HEK293 (cell line): ENCODE measurements around the gene ZNF543.

ENCODE experiments used
- HOXA7 ChIP-seq: sonication (generic); formaldehyde crosslinking; IDR thresholded peaks from 2 replicates; pipeline ENCODE4 v1.8.1; 2022; ENCODE audit warnings: missing genetic modification reagents, borderline replicate concordance
- KLF9 ChIP-seq: fragments of 450-650 bp; formaldehyde crosslinking; IDR thresholded peaks from 2 replicates; pipeline ENCODE4 v1.5.1; 2016; ENCODE audit warnings: missing biosample characterization, missing genetic modification characterization, low read depth
- MZF1 ChIP-seq: fragments of 450-650 bp; formaldehyde crosslinking; IDR thresholded peaks from 2 replicates; pipeline ENCODE4 v1.5.1; 2017; ENCODE audit warnings: missing biosample characterization, missing genetic modification characterization, borderline replicate concordance
- YY1 ChIP-seq: fragments of 450-650 bp; formaldehyde crosslinking; IDR thresholded peaks from 2 replicates; pipeline ENCODE4 v1.5.1; 2018; ENCODE audit warnings: missing biosample characterization, missing genetic modification characterization
- ZNF114 ChIP-seq: fragments of 450-650 bp; formaldehyde crosslinking; IDR thresholded peaks from 2 replicates; pipeline ENCODE4 v1.5.0; 2017; ENCODE audit warnings: missing biosample characterization, missing genetic modification characterization
- ZNF274 ChIP-seq, 2 experiments: fragments of 200-500 bp in 1 of 2; fragments of 450-650 bp in 1 of 2; sonication (Bioruptor generic) in 1 of 2; formaldehyde crosslinking in 1 of 2; IDR thresholded peaks; 2 replicates each; pipeline versions ENCODE4 v1.5.1 to v1.6.1; 2014 to 2016; ENCODE audit warnings: borderline replicate concordance in 1 of 2, inconsistent platforms in 1 of 2, low read length in 1 of 2, missing biosample characterization in 1 of 2, missing genetic modification characterization in 1 of 2
- ZNF324 ChIP-seq: fragments of 450-650 bp; formaldehyde crosslinking; IDR thresholded peaks from 2 replicates; pipeline ENCODE4 v1.5.1; 2016; ENCODE audit warnings: missing biosample characterization, missing genetic modification characterization
- ZNF350 ChIP-seq: fragments of 450-650 bp; formaldehyde crosslinking; IDR thresholded peaks from 2 replicates; pipeline ENCODE4 v1.5.0; 2017; ENCODE audit warnings: missing biosample characterization, mild to moderate bottlenecking, missing genetic modification characterization
- ZNF501 ChIP-seq: fragments of 450-650 bp; formaldehyde crosslinking; IDR thresholded peaks from 2 replicates; pipeline ENCODE4 v1.5.1; 2016; ENCODE audit warnings: missing biosample characterization, missing genetic modification characterization
- ZNF596 ChIP-seq: fragments of 450-650 bp; IDR thresholded peaks from 2 replicates; pipeline ENCODE4 v1.5.0; 2018; ENCODE audit warnings: missing biosample characterization, mild to moderate bottlenecking, missing genetic modification characterization, moderate library complexity
- ZNF792 ChIP-seq: fragments of 450-650 bp; formaldehyde crosslinking; IDR thresholded peaks from 2 replicates; pipeline ENCODE4 v1.5.1; 2016; ENCODE audit warnings: missing biosample characterization, missing genetic modification characterization
- TF ChIP-seq, protein P1 (sequence below): fragments of 450-650 bp; formaldehyde crosslinking; IDR thresholded peaks from 2 replicates; pipeline ENCODE4 v1.5.1; 2016; ENCODE audit warnings: missing biosample characterization, missing genetic modification characterization

DNA sequence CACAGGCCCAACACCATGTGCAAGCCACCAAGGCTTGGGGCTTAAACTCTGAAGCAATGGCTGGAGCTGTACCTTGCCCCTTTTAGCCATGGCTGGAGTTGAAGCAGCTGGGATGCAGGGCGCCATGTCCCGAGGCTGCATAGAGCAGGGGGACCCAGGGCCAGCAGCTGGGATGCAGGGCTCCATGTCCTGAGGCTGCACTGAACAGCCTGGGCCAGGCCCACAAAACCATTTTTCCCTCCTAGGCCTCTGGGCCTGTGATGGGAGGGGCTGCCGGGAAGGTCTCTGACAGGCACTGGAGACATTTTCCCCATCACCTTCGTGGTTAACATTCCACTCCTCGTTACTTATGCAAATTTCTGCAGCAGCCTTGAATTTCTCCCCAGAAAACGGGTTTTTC, 53.9 kb downstream of the ZNF543 start:
- TF ChIP-seq YY1 (tag by site-specific recombination) (no peak), MZF1 (tag by site-specific recombination) (no peak), ZNF114 (tag by site-specific recombination) (no peak), ZNF596 (no peak), ZNF350 (tag by site-specific recombination) (no peak), ZNF324 (no peak), ZNF501 (tag by site-specific recombination) (no peak), ZNF274 (IDR thresholded peaks at IDR 0.05; ENCODE audit: low read length) (no peak), ZNF274 (tag by site-specific recombination; IDR thresholded peaks at IDR 0.05; ENCODE audit: borderline replicate concordance) (no peak), HOXA7 (CRISPR knock-in tag) (no peak), KLF9 (no peak), ZNF792 (tag by site-specific recombination) (no peak)
- TF ChIP-seq, protein P1, sequence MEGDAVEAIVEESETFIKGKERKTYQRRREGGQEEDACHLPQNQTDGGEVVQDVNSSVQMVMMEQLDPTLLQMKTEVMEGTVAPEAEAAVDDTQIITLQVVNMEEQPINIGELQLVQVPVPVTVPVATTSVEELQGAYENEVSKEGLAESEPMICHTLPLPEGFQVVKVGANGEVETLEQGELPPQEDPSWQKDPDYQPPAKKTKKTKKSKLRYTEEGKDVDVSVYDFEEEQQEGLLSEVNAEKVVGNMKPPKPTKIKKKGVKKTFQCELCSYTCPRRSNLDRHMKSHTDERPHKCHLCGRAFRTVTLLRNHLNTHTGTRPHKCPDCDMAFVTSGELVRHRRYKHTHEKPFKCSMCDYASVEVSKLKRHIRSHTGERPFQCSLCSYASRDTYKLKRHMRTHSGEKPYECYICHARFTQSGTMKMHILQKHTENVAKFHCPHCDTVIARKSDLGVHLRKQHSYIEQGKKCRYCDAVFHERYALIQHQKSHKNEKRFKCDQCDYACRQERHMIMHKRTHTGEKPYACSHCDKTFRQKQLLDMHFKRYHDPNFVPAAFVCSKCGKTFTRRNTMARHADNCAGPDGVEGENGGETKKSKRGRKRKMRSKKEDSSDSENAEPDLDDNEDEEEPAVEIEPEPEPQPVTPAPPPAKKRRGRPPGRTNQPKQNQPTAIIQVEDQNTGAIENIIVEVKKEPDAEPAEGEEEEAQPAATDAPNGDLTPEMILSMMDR (tag by site-specific recombination) = no peak
